SIG-M5 treated with dmso at 0.1 percent for 504 hours (cell line): ENCODE data around the gene TMEM120B.
"Not testable (repeated sequence)": the region's sequence is repeated elsewhere in the genome, so short reads cannot be mapped to it uniquely, and the experiment has no call there.

Source experiments
- DNase-seq: peaks from one replicate; lab custom pipeline; 2025; ENCODE audit not compliant: unreplicated experiment; lab: John Stamatoyannopoulos, UW

The TMEM120B gene

GRCh38 chr12:121741743-121742142, 29.2 kb downstream of the TMEM120B start:
- DNase-seq, result no peak

GRCh38 chr12:121745545-121745944, 33.0 kb downstream of the TMEM120B start:
- not testable (repeated sequence) for DNase-seq

- no peak for DNase-seq
Measured at GRCh38 chr12:121748218-121748570, 35.6 kb downstream of the TMEM120B start.

- DNase-seq, result no peak
Measured at GRCh38 chr12:121748571-121749265, 36.2 kb downstream of the TMEM120B start.

GRCh38 chr12:121749267-121749666, 36.7 kb downstream of the TMEM120B start:
- no peak for DNase-seq

- no peak for DNase-seq
Measured at GRCh38 chr12:121750507-121750955, 38.0 kb downstream of the TMEM120B start.

- DNase-seq, result no peak
Measured at GRCh38 chr12:121751034-121751433, 38.5 kb downstream of the TMEM120B start.

- DNase-seq, result no peak
Measured at GRCh38 chr12:121751749-121752351, 39.3 kb downstream of the TMEM120B start.

- DNase-seq, result no peak
Measured at GRCh38 chr12:121753844-121754264, 41.3 kb downstream of the TMEM120B start.

- DNase-seq, result peak; percentile 46
Measured at GRCh38 chr12:121754836-121755235, 42.3 kb downstream of the TMEM120B start.

- DNase-seq, result no peak
Measured at GRCh38 chr12:121755591-121755990, 43.0 kb downstream of the TMEM120B start.

- not testable (repeated sequence) for DNase-seq
Measured at GRCh38 chr12:121758536-121758935, 46.0 kb downstream of the TMEM120B start.

GRCh38 chr12:121762269-121762668, 49.7 kb downstream of the TMEM120B start:
- DNase-seq, result no peak

- DNase-seq, result no peak
Measured at GRCh38 chr12:121764808-121765207, 52.3 kb downstream of the TMEM120B start.

- DNase-seq, result no peak
Measured at GRCh38 chr12:121765573-121765972, 53.0 kb downstream of the TMEM120B start.

- DNase-seq, result no peak
Measured at GRCh38 chr12:121766290-121767039, 53.9 kb downstream of the TMEM120B start.

GRCh38 chr12:121767525-121768016, 55.0 kb downstream of the TMEM120B start:
- no peak for DNase-seq

- DNase-seq, result no peak
Measured at GRCh38 chr12:121769297-121769830, 56.8 kb downstream of the TMEM120B start.

- peak; percentile 36 for DNase-seq
Measured at GRCh38 chr12:121769831-121770301, 57.3 kb downstream of the TMEM120B start.

GRCh38 chr12:121770388-121770787, 57.8 kb downstream of the TMEM120B start:
- no peak for DNase-seq
